Esophagus muscularis mucosa (tissue), 3 donors: ENCODE data around the gene DOK6.

ENCODE experiments used
- CTCF ChIP-seq, 3 experiments: fragments of 200-600 bp in 2 of 3; fragments of 450-650 bp in 1 of 3; sonication (generic) in 2 of 3; IDR thresholded peaks; one replicate each; pipeline ENCODE4 v1.5.1; 2017 to 2019; ENCODE audit warnings: antibody characterized with exemption in 3 of 3, mild to moderate bottlenecking in 2 of 3, moderate library complexity in 1 of 3
- POLR2A ChIP-seq: fragments of 450-650 bp; IDR thresholded peaks from one replicate; pipeline ENCODE4 v1.6.1; 2017; ENCODE audit warnings: antibody characterized with exemption, moderate library complexity, mild to moderate bottlenecking, low read depth

GRCh38 chr18:69523582-69523981 lies 122.9 kb downstream of the DOK6 start:
- TF ChIP-seq CTCF (IDR thresholded peaks at IDR 0.05), result no peak
- no peak for TF ChIP-seq POLR2A
